GM18498 (cell line): ENCODE measurements around the gene DNAJA1.
"Not testable (repeated sequence)": the region's sequence is repeated elsewhere in the genome, so short reads cannot be mapped to it uniquely, and the experiment has no call there.

Source experiments
- ATAC-seq: cut with Tn5 transposase; IDR thresholded peaks from one replicate; pipeline ENCODE4 v1.9.1; 2021; ENCODE audit warnings: mild to moderate bottlenecking, moderate library complexity; ENCODE audit not compliant: unreplicated experiment

DNAJA1 gene

GRCh38 chr9:33080534-33080933 is 55.5 kb downstream of the DNAJA1 start:
- no peak for ATAC-seq

GRCh38 chr9:33081128-33081851 is 56.2 kb downstream of the DNAJA1 start:
- peak; percentile 43 for ATAC-seq

- no peak for ATAC-seq
Measured at GRCh38 chr9:33082128-33082527, 57.1 kb downstream of the DNAJA1 start.

GRCh38 chr9:33082538-33083326 is 57.7 kb downstream of the DNAJA1 start:
- no peak for ATAC-seq

GRCh38 chr9:33085672-33086071 is 60.6 kb downstream of the DNAJA1 start:
- ATAC-seq: not testable (repeated sequence)
